ENCODE measurements around the gene KRT39. TPM values are rescaled to one million over a fixed set of nuclear protein-coding genes. Genes with fewer than 3 reads are reported as not detected.

The KRT39 gene
- total RNA-seq, 1 donor from 2014 or later: 0.15 TPM

- H3K9me3 Mint-ChIP-seq (ENCODE audit: unreplicated experiment): no peaks in the 10 kb centered on the region
- H3K4me3 Mint-ChIP-seq (ENCODE audit: unreplicated experiment): no peak overlapping the region
These were observed 20.2 kb upstream of the KRT39 start for GRCh38 chr17:40986920-40987319.

GRCh38 chr17:40984226-40984625, 17.5 kb upstream of the KRT39 start, which contains the start of gene KRT40:
Gene KRT40 (minus strand): TSS chr17:40984326. CDS start chr17:40984273, 53 bp downstream.
- Mint-ChIP-seq H3K27ac (ENCODE audit: unreplicated experiment) (peak within 1 kb of the TSS; percentile 21), H3K4me1 (ENCODE audit: unreplicated experiment) (peaks cover 19% of the 10 kb centered on the region), H3K27me3 (ENCODE audit: unreplicated experiment) (no peaks in the 10 kb centered on the region), H3K9me3 (ENCODE audit: unreplicated experiment) (no peaks in the 10 kb centered on the region), H3K4me3 (ENCODE audit: unreplicated experiment) (no peak within 1 kb of the TSS), H3K36me3 (ENCODE audit: low read depth, unreplicated experiment) (no peaks in the 10 kb centered on the region)
- no peak for TF ChIP-seq CTCF (IDR thresholded peaks at IDR 0.05; ENCODE audit: unreplicated experiment)
- DNase-seq (ENCODE audit: low spot score): no peak

More at GRCh38 chr17:40986920-40987319, 20.2 kb upstream of the KRT39 start:
- Mint-ChIP-seq H3K27ac (ENCODE audit: unreplicated experiment) (no peak overlapping the region), H3K4me1 (ENCODE audit: unreplicated experiment) (peaks cover 19% of the 10 kb centered on the region), H3K36me3 (ENCODE audit: low read depth, unreplicated experiment) (no peaks in the 10 kb centered on the region), H3K27me3 (ENCODE audit: unreplicated experiment) (no peaks in the 10 kb centered on the region)
- no peak for TF ChIP-seq CTCF (IDR thresholded peaks at IDR 0.05; ENCODE audit: unreplicated experiment)
- DNase-seq (ENCODE audit: low spot score): no peak

- Mint-ChIP-seq H3K4me1 (ENCODE audit: unreplicated experiment) (peaks cover 8% of the 10 kb centered on the region), H3K27ac (ENCODE audit: unreplicated experiment) (no peak overlapping the region), H3K36me3 (ENCODE audit: low read depth, unreplicated experiment) (no peaks in the 10 kb centered on the region), H3K27me3 (ENCODE audit: unreplicated experiment) (no peaks in the 10 kb centered on the region), H3K9me3 (ENCODE audit: unreplicated experiment) (no peaks in the 10 kb centered on the region), H3K4me3 (ENCODE audit: unreplicated experiment) (no peak overlapping the region)
- no peak for TF ChIP-seq CTCF (IDR thresholded peaks at IDR 0.05; ENCODE audit: unreplicated experiment)
- no peak for DNase-seq (ENCODE audit: low spot score)
These were observed 14.4 kb upstream of the KRT39 start for GRCh38 chr17:40981115-40981514.

- H3K27ac Mint-ChIP-seq (ENCODE audit: unreplicated experiment): no peak overlapping the region
- H3K9me3 Mint-ChIP-seq (ENCODE audit: unreplicated experiment): no peaks in the 10 kb centered on the region
- H3K36me3 Mint-ChIP-seq (ENCODE audit: low read depth, unreplicated experiment): no peaks in the 10 kb centered on the region
- no peak overlapping the region for H3K4me3 Mint-ChIP-seq (ENCODE audit: unreplicated experiment)
- no peak for TF ChIP-seq CTCF (IDR thresholded peaks at IDR 0.05; ENCODE audit: unreplicated experiment)
- peaks cover 8% of the 10 kb centered on the region for H3K4me1 Mint-ChIP-seq (ENCODE audit: unreplicated experiment)
- DNase-seq (ENCODE audit: low spot score): no peak
- H3K27me3 Mint-ChIP-seq (ENCODE audit: unreplicated experiment): no peaks in the 10 kb centered on the region
These were observed 13.8 kb upstream of the KRT39 start for GRCh38 chr17:40980596-40980995.

GRCh38 chr17:40980117-40980516, 13.4 kb upstream of the KRT39 start:
- TF ChIP-seq CTCF (IDR thresholded peaks at IDR 0.05; ENCODE audit: unreplicated experiment): no peak
- Mint-ChIP-seq H3K36me3 (ENCODE audit: low read depth, unreplicated experiment) (no peaks in the 10 kb centered on the region), H3K27me3 (ENCODE audit: unreplicated experiment) (no peaks in the 10 kb centered on the region), H3K4me3 (ENCODE audit: unreplicated experiment) (no peak overlapping the region), H3K9me3 (ENCODE audit: unreplicated experiment) (no peaks in the 10 kb centered on the region), H3K4me1 (ENCODE audit: unreplicated experiment) (peaks cover 8% of the 10 kb centered on the region), H3K27ac (ENCODE audit: unreplicated experiment) (no peak overlapping the region)
- DNase-seq (ENCODE audit: low spot score): no peak

All from endothelial cell (in vitro differentiated cells).